GF-D8 (cell line): ENCODE results near the gene DDX60.
"Not testable (repeated sequence)": the region's sequence is repeated elsewhere in the genome, so short reads cannot be mapped to it uniquely, and the experiment has no call there.

Experiments
- DNase-seq: peaks from one replicate; lab custom pipeline; 2025; lab: John Stamatoyannopoulos, UW

The DDX60 gene, protein sequence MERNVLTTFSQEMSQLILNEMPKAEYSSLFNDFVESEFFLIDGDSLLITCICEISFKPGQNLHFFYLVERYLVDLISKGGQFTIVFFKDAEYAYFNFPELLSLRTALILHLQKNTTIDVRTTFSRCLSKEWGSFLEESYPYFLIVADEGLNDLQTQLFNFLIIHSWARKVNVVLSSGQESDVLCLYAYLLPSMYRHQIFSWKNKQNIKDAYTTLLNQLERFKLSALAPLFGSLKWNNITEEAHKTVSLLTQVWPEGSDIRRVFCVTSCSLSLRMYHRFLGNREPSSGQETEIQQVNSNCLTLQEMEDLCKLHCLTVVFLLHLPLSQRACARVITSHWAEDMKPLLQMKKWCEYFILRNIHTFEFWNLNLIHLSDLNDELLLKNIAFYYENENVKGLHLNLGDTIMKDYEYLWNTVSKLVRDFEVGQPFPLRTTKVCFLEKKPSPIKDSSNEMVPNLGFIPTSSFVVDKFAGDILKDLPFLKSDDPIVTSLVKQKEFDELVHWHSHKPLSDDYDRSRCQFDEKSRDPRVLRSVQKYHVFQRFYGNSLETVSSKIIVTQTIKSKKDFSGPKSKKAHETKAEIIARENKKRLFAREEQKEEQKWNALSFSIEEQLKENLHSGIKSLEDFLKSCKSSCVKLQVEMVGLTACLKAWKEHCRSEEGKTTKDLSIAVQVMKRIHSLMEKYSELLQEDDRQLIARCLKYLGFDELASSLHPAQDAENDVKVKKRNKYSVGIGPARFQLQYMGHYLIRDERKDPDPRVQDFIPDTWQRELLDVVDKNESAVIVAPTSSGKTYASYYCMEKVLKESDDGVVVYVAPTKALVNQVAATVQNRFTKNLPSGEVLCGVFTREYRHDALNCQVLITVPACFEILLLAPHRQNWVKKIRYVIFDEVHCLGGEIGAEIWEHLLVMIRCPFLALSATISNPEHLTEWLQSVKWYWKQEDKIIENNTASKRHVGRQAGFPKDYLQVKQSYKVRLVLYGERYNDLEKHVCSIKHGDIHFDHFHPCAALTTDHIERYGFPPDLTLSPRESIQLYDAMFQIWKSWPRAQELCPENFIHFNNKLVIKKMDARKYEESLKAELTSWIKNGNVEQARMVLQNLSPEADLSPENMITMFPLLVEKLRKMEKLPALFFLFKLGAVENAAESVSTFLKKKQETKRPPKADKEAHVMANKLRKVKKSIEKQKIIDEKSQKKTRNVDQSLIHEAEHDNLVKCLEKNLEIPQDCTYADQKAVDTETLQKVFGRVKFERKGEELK (N-terminal part only)

DNA sequence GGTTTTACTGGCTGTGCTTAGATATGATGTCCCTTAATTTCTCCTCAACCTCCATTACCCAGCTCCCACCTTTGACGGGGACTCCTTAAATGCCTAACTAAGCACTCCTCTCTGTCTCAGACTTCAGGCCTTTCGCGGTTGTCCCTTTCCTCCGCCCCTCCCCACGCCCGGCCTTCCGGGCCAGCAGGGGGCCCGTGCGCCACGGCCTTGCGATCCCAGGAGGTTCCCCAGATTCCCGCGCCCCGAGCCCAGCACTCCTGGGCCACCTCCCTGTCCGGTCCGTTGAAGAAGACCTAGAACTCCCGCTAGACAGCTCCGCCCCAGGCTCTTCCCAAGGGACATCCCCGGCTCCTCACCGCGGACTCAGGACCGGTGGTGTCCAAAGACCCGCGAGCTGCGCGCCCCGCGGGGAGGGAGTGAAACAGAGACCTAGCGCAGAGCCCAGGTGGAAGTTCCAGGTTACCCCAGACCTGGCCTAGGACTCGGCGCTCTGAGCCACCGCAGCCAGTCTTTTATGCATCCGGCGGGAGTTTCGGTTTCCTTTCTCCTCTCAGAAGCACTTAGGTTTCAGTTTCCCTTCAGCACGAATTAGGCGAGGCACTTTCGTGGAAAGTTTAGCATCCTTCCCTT lies at the start of gene DDX60:
Gene DDX60, minus strand, starts transcription at position 487 of the 630 bp plus-strand sequence. CDS start 7,493 bp downstream, outside the sequence.
- no peak for DNase-seq

- DNase-seq: no peak
Measured at GRCh38 chr4:168367065-168367464, 48.5 kb upstream of the DDX60 start.

DNA sequence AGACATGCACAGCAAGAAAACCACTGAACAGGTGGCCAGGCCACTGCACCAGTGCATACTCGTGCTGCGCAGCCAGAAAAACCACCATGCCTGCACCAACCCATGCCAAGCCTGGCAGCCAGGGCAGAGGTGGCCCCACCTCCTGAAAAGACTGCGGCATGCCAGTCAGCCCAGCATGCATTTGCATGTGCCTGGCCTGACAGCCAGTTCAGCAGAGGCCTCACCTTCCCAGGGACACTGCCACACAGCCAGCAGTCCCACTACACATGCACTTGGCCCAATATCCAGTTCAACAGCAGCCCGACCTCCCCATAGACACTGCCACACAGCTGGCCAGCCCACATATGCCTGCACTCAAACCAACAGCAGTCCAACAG lies 43.5 kb upstream of the DDX60 start:
- DNase-seq: no peak

- DNase-seq: no peak
Measured at GRCh38 chr4:168361365-168362024, 42.9 kb upstream of the DDX60 start.

GRCh38 chr4:168360271-168360670 lies 41.7 kb upstream of the DDX60 start:
- no peak for DNase-seq

DNA sequence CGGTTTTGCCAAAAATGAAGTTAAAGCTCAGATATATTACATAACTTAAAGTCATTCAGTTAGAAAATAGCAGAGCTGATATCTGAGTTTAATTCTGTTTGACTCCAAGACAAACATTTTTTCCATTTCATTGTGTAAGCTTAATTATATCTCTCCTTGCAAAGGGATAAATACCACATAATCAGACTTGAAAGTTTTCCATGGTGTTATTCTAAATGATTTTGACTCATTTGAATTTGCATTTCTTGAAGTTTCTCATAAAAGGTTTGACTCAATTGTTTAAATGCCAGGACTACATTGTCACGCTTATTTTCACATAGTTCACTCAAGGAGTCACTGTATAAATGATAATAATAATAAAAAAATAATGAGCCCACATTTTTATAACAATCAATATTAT lies 39.4 kb upstream of the DDX60 start:
- DNase-seq: no peak

DNA sequence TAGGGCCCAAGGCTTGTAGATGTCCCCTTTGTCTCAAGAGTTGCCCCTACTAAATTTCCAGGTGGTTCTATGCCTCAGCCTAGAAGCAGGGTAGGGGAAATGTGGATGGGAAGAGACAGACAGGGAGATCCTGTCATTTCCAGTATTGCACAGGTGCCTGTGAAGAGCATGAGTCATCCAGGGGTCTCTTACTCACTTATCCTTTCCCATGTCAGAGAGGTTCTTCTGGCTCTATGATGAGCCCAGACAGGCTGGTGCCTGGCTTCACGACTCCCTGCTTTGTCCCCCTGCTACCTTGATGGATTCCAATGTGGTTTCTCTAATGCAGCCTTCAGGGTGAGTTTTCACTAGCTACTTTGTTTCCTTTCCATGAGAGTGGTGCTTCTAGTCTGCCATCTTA lies 35.2 kb upstream of the DDX60 start:
- no peak for DNase-seq

GRCh38 chr4:168337550-168337940 lies 19.0 kb upstream of the DDX60 start:
- no peak for DNase-seq

- DNase-seq: no peak
Measured at GRCh38 chr4:168336837-168337549, 18.4 kb upstream of the DDX60 start.

GRCh38 chr4:168335621-168336020 lies 17.1 kb upstream of the DDX60 start:
- DNase-seq: no peak

- DNase-seq: no peak
Measured at GRCh38 chr4:168334053-168334452, 15.5 kb upstream of the DDX60 start.

- not testable (repeated sequence) for DNase-seq
Measured at GRCh38 chr4:168330575-168330974, 12.0 kb upstream of the DDX60 start.

- DNase-seq: no peak
Measured at GRCh38 chr4:168325591-168325990, 7.0 kb upstream of the DDX60 start.

- no peak for DNase-seq
Measured at GRCh38 chr4:168321006-168321405, 2.5 kb upstream of the DDX60 start.

GRCh38 chr4:168319486-168320019 lies 1.0 kb upstream of the DDX60 start:
- DNase-seq: no peak

- DNase-seq: no peak
Measured at GRCh38 chr4:168317621-168318020, 931 bp downstream of the DDX60 start.

DNA sequence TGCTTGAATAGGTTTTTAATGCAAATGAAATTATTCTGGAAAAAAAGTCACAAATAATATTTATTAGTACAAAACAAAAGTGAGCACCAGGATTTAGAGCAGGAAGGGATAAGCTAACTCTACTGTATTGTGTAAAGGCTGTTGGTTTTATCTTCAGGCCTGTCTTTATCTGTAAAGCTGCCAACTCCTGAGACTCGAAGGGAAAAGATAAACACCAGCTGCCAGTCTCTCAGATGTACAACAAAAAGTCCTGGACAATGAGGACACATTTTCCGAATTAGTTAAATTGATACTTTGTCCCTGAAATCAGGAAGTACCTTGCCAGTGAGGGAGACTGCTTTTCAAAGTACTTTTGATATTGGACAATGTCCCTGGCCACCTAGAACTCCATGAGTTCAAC lies 8.8 kb downstream of the DDX60 start:
- no peak for DNase-seq

DNA sequence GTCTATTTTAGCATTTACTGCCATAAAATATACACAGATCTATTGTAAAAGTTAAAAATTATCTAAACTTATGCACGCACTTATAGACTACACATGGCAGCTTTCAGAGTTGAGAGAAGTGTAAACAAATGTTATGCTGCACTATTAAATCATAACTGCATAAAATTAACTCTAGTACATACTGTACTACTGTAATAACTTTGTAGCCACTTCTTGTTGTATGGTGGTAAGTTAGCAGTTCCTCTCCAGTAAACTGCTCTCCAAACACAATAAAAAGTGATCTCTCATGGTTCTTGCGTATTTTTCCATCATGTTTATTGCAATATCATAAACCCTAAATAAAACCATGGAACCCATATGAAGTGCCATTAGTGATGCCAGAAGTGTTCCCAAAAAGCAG lies 9.6 kb downstream of the DDX60 start:
- DNase-seq: no peak

- no peak for DNase-seq
Measured at GRCh38 chr4:168306476-168306875, 12.1 kb downstream of the DDX60 start.

DNA sequence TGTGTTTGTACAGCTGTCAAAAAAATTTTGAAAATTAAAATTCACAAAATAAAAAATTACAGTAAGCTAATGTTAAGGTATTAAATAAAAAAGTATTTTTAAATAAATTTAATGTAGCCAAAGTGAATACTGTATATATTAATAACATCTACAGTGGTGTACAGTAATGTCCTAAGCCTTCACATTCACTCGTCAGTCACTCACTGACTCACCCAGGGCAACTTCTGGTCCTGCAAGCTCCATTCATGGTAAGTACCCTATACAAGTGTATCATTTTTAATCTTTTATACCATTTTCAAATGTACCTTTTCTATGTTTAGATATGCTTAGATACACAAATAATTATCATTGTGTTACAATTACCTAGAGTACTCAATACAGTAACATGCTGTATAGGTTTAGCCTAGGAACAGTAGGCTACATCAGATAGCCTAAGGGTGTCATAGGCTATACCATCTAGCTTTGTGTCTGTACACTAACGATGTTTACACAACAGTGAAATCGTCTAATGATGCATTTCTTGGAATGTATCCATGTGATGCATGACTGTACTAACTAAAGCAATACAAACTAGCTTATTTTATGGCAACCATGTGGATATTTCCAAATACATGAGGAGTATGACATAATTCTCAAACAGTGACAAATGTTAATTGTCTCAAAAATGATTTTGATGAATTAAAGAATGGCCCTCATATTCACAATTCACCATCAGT lies 13.7 kb downstream of the DDX60 start:
- no peak for DNase-seq
